Chondrocyte (in vitro differentiated cells): ENCODE results near the gene NDUFS8. TPM values are rescaled to one million over a fixed set of nuclear protein-coding genes. Genes with fewer than 3 reads are reported as not detected.

Experiments used
- DNase-seq: peaks from one replicate; pipeline ENCODE4 v3.0.0; 2021; ENCODE audit warnings: mixed read lengths, low spot score
- H3K27ac Mint-ChIP-seq: one replicate; pipeline ENCODE4 v1.8.0; 2021; ENCODE audit warnings: mild to moderate bottlenecking, moderate library complexity, mixed read lengths; ENCODE audit not compliant: unreplicated experiment
- H3K27me3 Mint-ChIP-seq: 2 replicates; pipeline ENCODE4 v1.8.0; 2021; ENCODE audit warnings: low read depth, mixed read lengths
- H3K36me3 Mint-ChIP-seq: 2 replicates; pipeline ENCODE4 v1.8.0; 2021; ENCODE audit warnings: low read depth, mixed read lengths
- H3K4me1 Mint-ChIP-seq: 2 replicates; pipeline ENCODE4 v1.8.0; 2021; ENCODE audit warnings: low read depth, mild to moderate bottlenecking, mixed read lengths
- H3K4me3 Mint-ChIP-seq: one replicate; pipeline ENCODE4 v1.8.0; 2021; ENCODE audit warnings: mild to moderate bottlenecking, moderate library complexity, mixed read lengths; ENCODE audit not compliant: unreplicated experiment
- H3K9me3 Mint-ChIP-seq: 2 replicates; pipeline ENCODE4 v1.8.0; 2021; ENCODE audit warnings: low read depth, mixed read lengths
- CTCF ChIP-seq: fragments of 200-600 bp; sonication (generic); IDR thresholded peaks from 2 replicates; pipeline ENCODE4 v1.5.0; 2021; ENCODE audit warnings: antibody characterized with exemption, mild to moderate bottlenecking, moderate library complexity
- total RNA-seq: library from RNA; stranded (reverse); gene quantifications from 3 replicates; pipeline ENCODE4 v1.2.1, GENCODE V29; 2021

NDUFS8 gene
- total RNA-seq, 1 donor from 2014 or later = 140 TPM

DNA sequence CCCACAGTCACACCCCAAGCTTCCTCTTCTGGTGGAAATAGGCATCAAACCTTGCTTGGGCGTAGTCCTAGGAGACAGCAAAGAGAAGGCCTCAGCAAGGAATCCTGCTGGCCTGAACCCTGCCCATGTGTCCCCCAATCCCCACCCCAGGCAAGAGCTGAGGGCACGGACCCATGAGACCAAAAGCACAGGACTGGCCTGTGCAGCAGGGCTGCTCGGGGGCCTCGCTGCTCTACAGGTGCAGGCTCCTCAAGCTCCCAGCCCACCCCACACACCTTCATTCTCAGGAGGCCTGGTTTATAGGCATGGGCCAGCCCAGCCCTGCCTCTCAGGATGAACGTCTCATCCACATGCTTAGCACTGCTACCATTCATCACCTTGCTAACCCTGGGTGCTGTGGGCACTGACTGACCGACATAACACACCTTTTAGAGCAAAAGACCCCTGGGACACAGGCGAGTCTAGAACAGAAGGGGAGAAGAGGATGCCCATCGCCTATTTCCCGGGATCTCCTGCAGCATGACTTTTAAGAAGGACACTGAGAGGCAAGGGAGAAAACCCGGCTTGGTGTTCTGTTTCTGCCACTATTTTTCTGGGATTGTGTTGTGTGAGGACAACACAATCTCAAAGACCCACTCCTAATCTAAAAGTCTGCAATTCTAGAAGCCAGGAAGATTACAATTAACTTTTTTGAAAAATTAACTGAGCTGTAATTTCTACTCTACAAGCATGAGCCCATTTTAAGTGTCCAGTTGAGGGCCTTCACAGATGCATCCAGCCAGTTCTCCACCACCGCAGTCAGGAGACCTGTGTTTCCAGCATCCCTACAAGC is 23.7 kb downstream of the NDUFS8 start:
- Mint-ChIP-seq H3K4me1 (no peaks in the 10 kb centered on the region), H3K36me3 (peaks cover 18% of the 10 kb centered on the region), H3K4me3 (no peak overlapping the region), H3K27ac (peak overlapping the region; percentile 9), H3K27me3 (no peaks in the 10 kb centered on the region), H3K9me3 (no peaks in the 10 kb centered on the region)
- TF ChIP-seq CTCF = no peak
- no peak for DNase-seq

DNA sequence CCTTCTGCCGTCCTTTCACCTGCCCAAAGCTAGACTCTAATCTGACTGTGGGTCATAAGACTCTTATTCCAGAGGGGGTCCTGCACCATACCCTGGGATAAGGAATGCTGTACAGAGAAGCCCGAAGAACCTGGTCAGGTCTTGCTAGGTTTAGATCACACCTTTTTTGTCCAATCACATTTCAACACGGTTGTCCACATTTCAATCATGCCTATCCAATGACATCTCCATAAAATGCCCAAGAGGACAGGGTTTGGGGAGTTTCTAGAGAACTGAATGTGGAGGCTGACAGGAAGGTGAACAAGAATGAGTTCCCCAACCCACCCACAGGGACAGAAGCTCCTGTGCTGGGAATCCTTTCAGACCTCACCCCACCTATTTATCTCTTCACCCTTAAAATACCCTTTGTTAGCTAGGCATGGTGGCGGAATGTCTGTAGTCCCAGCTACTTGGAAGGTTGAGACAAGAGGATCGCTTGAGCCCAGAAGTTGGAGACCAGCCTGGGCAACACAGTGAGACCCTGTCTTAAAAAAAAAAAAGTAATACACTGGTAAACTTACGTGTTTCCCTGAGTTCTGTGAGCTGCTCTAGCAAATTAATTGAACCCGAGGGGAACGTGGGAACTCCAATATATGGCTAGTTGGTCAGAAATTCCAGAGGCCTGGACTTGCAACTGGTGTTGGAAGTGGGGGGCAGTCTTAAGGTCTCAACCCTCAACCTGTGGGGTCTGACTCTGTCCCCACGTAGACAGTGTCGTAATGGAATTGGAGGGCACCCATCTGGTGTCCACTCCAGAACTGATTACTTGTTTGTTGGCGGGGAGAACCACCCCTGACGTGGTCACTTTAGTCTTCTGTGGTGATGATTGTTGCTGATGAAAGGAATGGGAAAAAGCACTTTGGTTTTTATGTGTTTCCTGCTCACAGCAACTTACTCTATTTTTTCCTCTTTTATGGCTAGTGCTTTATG is 26.1 kb downstream of the NDUFS8 start:
- Mint-ChIP-seq H3K9me3 (no peaks in the 10 kb centered on the region), H3K27me3 (no peaks in the 10 kb centered on the region), H3K36me3 (peaks cover 26% of the 10 kb centered on the region), H3K4me1 (no peaks in the 10 kb centered on the region), H3K4me3 (no peak overlapping the region), H3K27ac (no peak overlapping the region)
- no peak for TF ChIP-seq CTCF
- DNase-seq = no peak

DNA sequence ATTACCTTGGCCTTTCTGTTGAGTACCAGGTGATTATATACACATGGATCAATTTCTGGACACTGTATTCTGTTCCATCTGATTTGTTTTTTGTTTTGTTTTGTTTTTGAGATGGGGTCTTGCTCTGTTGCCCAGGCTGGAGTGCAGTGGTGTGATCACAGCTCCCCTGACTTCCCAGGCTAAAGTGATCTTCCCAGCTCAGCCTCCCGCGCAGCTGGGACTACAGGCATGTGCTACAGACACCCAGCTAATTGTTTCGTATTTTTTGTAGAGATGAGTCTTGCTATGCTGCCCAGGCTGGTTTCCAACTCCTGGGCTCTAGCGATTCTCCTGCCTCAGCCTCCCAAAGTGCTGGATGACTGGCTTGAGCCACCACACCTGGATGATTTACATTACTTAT is 27.3 kb downstream of the NDUFS8 start:
- no peak for TF ChIP-seq CTCF
- H3K4me3 Mint-ChIP-seq = no peak overlapping the region
- DNase-seq = no peak
- H3K9me3 Mint-ChIP-seq = no peaks in the 10 kb centered on the region
- H3K27me3 Mint-ChIP-seq = no peaks in the 10 kb centered on the region
- no peaks in the 10 kb centered on the region for H3K4me1 Mint-ChIP-seq
- peak overlapping the region; percentile 62 for H3K27ac Mint-ChIP-seq
- H3K36me3 Mint-ChIP-seq = peaks cover 24% of the 10 kb centered on the region

- Mint-ChIP-seq H3K36me3 (peaks cover 35% of the 10 kb centered on the region), H3K4me1 (no peaks in the 10 kb centered on the region), H3K27ac (no peak overlapping the region), H3K9me3 (no peaks in the 10 kb centered on the region), H3K27me3 (no peaks in the 10 kb centered on the region), H3K4me3 (no peak overlapping the region)
- TF ChIP-seq CTCF = no peak
- no peak for DNase-seq
These were observed 31.0 kb downstream of the NDUFS8 start for GRCh38 chr11:68061508-68061907.

- peaks cover 38% of the 10 kb centered on the region for H3K36me3 Mint-ChIP-seq
- no peaks in the 10 kb centered on the region for H3K9me3 Mint-ChIP-seq
- no peak for TF ChIP-seq CTCF
- H3K4me3 Mint-ChIP-seq = no peak overlapping the region
- H3K4me1 Mint-ChIP-seq = no peaks in the 10 kb centered on the region
- no peak for DNase-seq
- H3K27me3 Mint-ChIP-seq = no peaks in the 10 kb centered on the region
- H3K27ac Mint-ChIP-seq = no peak overlapping the region
These were observed 34.4 kb downstream of the NDUFS8 start for GRCh38 chr11:68064926-68065325.
